ENCODE results near the gene PPP3R1. TPM values are rescaled to one million over a fixed set of nuclear protein-coding genes. Genes with fewer than 3 reads are reported as not detected.

Gene PPP3R1
- total and polyA plus RNA-seq, 9 of the 15 experiments (the other 6 are each of a cell fraction or from before 2014, with no cell fraction given) = 3.7 to 70.0 (median 24.8) TPM

GRCh38 chr2:68157402-68158133, 94.8 kb downstream of the PPP3R1 start, which contains the start of gene PNO1 (continued):
- TF ChIP-seq THRB (CRISPR knock-in tag; conservative IDR thresholded peaks at IDR 0.05) = 0 out of 2 replicates have a peak, but pooled peaks have one; percentile 6
- TF ChIP-seq GABPB1 (CRISPR knock-in tag; IDR thresholded peaks at IDR 0.05) = peak; percentile 37; the same call in 1 of the 2 replicates
- no peak for TF ChIP-seq ADNP (tag; IDR thresholded peaks at IDR 0.05)
- no peak; the same call in 1 of the 2 replicates for TF ChIP-seq BCOR (IDR thresholded peaks at IDR 0.05)
- peak; percentile 62 for TF ChIP-seq DPF2 (IDR thresholded peaks at IDR 0.05)
- TF ChIP-seq ZNF12 (CRISPR knock-in tag; IDR thresholded peaks at IDR 0.05) = no peak
- no peak for TF ChIP-seq NONO (IDR thresholded peaks at IDR 0.05; ENCODE audit: low read depth in 2 of 2, low read length in 1 of 2)
- no peak for TF ChIP-seq HLTF (IDR thresholded peaks at IDR 0.05)
- TF ChIP-seq, protein P1, sequence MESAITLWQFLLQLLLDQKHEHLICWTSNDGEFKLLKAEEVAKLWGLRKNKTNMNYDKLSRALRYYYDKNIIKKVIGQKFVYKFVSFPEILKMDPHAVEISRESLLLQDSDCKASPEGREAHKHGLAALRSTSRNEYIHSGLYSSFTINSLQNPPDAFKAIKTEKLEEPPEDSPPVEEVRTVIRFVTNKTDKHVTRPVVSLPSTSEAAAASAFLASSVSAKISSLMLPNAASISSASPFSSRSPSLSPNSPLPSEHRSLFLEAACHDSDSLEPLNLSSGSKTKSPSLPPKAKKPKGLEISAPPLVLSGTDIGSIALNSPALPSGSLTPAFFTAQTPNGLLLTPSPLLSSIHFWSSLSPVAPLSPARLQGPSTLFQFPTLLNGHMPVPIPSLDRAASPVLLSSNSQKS (CRISPR knock-in tag; IDR thresholded peaks at IDR 0.05) = no peak
- TF ChIP-seq MYNN (IDR thresholded peaks at IDR 0.05) = peak; percentile 79
- no peak for TF ChIP-seq MYNN (CRISPR knock-in tag; IDR thresholded peaks at IDR 0.05)
- no peak for TF ChIP-seq TCFL5 (CRISPR knock-in tag; conservative IDR thresholded peaks at IDR 0.05)
- peak; percentile 68 for TF ChIP-seq SUPT5H (IDR thresholded peaks at IDR 0.05)
- no peak for TF ChIP-seq SAFB (IDR thresholded peaks at IDR 0.05; ENCODE audit: borderline replicate concordance, low read depth, low read length)
- TF ChIP-seq CHD1 (IDR thresholded peaks at IDR 0.05; ENCODE audit: low read length) = no peak
- TF ChIP-seq, protein P2, sequence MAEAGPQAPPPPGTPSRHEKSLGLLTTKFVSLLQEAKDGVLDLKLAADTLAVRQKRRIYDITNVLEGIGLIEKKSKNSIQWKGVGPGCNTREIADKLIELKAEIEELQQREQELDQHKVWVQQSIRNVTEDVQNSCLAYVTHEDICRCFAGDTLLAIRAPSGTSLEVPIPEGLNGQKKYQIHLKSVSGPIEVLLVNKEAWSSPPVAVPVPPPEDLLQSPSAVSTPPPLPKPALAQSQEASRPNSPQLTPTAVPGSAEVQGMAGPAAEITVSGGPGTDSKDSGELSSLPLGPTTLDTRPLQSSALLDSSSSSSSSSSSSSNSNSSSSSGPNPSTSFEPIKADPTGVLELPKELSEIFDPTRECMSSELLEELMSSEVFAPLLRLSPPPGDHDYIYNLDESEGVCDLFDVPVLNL (CRISPR knock-in tag; IDR thresholded peaks at IDR 0.05; ENCODE audit: low read depth) = no peak
- no peak for TF ChIP-seq ZNF778 (CRISPR knock-in tag; IDR thresholded peaks at IDR 0.05)
- peak; percentile 98 for TF ChIP-seq DACH1 (IDR thresholded peaks at IDR 0.05; ENCODE audit: partially characterized antibody)
- TF ChIP-seq ZFX (CRISPR knock-in tag; IDR thresholded peaks at IDR 0.05) = peak; percentile 82
- no peak for TF ChIP-seq NR4A1 (CRISPR knock-in tag; IDR thresholded peaks at IDR 0.05)
- TF ChIP-seq NR4A1 (tag; IDR thresholded peaks at IDR 0.05) = no peak
- TF ChIP-seq ZEB2 (IDR thresholded peaks at IDR 0.05) = no peak; the same call in 1 of the 2 replicates
- TF ChIP-seq, protein P3, sequence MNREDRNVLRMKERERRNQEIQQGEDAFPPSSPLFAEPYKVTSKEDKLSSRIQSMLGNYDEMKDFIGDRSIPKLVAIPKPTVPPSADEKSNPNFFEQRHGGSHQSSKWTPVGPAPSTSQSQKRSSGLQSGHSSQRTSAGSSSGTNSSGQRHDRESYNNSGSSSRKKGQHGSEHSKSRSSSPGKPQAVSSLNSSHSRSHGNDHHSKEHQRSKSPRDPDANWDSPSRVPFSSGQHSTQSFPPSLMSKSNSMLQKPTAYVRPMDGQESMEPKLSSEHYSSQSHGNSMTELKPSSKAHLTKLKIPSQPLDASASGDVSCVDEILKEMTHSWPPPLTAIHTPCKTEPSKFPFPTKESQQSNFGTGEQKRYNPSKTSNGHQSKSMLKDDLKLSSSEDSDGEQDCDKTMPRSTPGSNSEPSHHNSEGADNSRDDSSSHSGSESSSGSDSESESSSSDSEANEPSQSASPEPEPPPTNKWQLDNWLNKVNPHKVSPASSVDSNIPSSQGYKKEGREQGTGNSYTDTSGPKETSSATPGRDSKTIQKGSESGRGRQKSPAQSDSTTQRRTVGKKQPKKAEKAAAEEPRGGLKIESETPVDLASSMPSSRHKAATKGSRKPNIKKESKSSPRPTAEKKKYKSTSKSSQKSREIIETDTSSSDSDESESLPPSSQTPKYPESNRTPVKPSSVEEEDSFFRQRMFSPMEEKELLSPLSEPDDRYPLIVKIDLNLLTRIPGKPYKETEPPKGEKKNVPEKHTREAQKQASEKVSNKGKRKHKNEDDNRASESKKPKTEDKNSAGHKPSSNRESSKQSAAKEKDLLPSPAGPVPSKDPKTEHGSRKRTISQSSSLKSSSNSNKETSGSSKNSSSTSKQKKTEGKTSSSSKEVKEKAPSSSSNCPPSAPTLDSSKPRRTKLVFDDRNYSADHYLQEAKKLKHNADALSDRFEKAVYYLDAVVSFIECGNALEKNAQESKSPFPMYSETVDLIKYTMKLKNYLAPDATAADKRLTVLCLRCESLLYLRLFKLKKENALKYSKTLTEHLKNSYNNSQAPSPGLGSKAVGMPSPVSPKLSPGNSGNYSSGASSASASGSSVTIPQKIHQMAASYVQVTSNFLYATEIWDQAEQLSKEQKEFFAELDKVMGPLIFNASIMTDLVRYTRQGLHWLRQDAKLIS (CRISPR knock-in tag; IDR thresholded peaks at IDR 0.05) = no peak

All from K562 (cell line).